GM21825 (cell line): Measurements from ENCODE around the gene BAZ2A.
"Not testable (repeated sequence)": the region's sequence is repeated elsewhere in the genome, so short reads cannot be mapped to it uniquely, and the experiment has no call there.

ENCODE experiments used
- ATAC-seq: cut with Tn5 transposase; IDR thresholded peaks from one replicate; pipeline ENCODE4 v1.9.1; 2021; ENCODE audit warnings: mild to moderate bottlenecking, moderate library complexity; ENCODE audit not compliant: unreplicated experiment

The BAZ2A gene

DNA sequence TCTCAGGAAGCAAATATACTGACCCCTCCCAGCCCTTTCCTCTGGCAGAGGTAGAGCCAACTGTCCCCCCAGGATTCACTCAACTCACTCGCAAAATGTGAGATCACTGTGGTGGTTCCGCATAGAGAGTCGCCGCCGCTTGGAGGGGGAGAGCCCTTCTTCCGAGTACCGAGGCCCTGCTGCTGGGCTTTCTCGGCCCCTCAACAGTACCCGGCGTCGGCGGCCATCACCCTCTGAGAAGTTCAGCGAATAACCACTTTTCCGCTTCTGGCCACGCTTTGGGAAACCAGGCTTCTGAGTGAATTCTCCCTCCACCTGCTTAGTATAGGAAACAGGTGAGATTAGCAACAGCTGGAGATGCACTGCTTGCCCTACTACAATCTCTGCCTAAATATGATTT lies 31.1 kb downstream of the BAZ2A start:
- no peak for ATAC-seq

DNA sequence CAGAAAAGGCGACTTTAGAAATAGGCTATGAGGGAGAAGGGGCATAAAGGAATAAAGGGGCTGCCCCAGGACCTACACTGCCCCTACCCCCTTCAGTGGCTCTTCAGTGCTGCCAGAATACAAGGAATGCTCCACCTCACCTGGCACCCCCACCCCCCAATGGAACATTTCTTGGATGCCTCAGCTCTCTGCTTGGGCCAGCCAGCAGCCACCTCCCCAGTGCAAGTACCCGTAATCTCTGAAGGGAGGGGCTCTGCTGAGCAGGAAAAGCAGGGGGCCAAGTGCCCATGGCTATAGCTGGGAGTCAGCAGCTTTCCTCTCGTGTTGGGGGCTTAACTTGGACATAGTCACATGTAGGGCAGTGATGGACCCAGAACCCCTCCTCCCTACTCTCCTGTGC lies 33.3 kb downstream of the BAZ2A start:
- ATAC-seq = no peak

DNA sequence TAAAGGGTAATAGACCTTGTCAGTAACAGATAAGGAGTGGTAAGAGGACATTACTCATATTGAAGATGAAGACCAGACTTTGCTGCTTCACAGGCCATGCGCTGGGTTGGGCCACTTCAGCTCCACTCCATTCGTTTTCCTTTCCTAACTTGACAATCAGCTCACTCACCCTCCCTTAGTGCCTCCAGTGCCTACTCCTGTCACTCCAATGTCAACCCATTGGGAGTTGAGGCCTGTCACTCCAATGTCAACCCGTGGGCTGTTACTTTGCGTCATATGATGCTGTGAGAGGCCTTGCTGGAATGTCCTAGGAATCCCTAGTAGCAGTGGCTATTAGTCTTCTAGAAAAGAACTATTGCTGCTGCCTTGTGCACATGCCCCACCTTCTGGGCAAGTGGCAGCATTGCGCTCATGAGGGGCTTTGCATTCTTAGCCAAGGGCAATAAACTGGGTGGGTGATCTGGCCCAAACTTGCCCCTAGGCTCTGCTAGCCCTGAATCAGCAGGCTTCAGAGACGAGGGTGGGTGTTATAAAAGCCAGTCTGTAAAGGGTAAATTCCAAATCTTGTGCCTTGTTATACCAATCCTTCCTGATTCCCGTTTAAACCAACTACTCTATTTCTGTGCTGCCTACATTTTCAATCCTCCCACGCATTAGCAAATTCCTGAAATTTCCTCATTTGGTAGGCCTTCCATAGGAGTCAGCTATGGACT lies 36.1 kb downstream of the BAZ2A start:
- no peak for ATAC-seq

DNA sequence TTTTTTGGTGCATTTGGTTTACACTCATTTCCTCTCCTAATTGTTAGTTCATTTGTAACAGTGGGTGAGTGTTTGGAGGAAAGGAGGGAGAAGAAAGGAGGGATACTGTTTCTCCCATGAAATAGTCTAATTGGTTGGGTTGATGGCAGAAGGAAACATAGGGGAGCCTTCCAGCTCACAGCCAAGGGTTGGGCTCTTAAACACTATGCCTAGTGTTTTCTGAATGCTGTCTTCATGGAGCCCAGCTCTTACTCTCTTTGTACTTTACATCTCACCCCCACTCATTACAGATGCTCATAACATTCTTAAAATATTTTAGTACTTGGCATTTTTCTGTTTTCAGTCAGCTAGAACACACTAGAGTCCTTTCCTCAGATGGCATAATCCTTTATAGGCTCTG lies 38.2 kb downstream of the BAZ2A start:
- no peak for ATAC-seq

DNA sequence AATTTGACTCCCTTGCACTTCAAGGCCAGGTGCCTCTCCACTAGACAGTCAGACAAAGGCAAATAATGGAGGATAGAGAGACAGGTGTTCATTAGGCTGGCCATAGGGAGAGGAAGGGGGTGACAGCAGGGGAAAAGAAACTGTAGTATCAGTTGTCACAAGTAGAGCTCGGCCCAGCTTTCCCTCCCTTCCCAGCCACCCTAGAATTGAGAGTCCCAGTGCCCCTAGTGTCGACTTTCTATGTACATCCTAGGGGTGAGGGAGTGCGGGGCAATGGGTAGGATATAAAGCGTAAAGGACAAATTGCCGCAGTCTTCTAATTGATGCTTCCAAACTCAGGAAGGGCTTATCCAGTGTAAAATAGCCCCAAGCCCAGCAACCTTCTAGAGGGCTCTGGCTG lies 39.0 kb downstream of the BAZ2A start:
- no peak for ATAC-seq

DNA sequence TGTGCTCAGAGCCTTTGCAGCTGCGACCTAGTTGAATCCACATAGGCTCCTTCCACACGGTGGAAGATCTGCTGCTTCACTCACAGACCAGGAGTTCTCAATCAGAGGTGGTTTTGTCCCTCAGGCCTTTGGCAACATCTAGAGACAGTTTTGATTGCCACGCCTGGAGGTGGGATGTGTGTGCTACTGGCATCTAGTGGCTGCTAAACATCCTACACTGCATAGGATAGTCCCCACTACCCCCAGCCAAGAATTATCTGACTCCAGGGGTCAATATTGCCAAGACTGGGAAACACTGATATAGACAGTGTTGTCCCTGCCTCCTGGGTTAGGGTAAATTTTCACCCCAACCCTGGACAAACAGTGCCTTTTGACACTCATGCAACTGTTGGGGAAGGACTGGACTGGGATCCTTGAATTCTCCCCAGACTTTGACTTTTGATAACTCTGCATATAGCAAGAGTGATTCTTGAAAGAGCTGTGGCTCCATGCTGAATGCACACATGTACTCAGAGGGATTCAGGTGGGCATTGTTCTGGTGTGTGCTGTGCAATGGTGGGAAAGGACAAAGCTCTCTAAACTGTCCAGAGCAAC lies 39.8 kb downstream of the BAZ2A start:
- no peak for ATAC-seq

DNA sequence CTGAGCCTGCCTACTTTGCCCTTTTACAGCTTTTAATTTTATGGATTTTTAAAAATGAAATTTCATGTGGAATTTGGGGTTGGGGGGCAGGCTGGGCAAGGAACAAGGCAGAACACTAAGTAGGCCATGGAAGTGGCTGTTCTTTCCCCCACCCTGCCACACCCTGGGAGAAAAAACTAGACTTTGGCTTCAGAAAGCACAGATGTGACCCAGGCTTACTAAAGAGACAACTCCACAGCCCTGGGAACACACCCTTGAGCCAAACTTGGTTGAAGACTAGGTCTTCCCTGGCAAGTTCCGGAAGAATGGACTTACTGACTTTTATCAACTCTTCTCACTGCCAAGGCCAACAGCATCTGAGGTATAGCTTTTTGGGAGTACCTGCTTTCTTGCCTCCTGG lies 40.3 kb downstream of the BAZ2A start:
- ATAC-seq = no peak

DNA sequence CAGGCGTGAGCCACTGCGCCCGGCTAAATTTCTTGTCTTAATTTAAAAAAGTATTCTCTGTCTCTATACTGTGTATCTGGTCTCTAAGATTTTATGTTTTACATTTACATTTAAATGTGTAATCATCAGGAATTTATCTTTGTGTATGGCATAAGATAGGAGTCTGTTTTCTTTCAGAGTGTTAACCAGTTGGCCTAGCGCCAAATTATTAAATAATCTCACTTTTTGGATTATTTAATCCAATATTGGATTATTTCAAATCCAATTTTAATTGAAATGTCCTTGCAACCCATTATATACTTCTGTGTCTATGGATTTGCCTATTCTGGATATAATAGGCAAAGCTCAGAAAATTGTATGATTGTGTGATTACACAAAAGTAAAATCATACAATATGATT lies 45.0 kb downstream of the BAZ2A start:
- ATAC-seq = no peak

DNA sequence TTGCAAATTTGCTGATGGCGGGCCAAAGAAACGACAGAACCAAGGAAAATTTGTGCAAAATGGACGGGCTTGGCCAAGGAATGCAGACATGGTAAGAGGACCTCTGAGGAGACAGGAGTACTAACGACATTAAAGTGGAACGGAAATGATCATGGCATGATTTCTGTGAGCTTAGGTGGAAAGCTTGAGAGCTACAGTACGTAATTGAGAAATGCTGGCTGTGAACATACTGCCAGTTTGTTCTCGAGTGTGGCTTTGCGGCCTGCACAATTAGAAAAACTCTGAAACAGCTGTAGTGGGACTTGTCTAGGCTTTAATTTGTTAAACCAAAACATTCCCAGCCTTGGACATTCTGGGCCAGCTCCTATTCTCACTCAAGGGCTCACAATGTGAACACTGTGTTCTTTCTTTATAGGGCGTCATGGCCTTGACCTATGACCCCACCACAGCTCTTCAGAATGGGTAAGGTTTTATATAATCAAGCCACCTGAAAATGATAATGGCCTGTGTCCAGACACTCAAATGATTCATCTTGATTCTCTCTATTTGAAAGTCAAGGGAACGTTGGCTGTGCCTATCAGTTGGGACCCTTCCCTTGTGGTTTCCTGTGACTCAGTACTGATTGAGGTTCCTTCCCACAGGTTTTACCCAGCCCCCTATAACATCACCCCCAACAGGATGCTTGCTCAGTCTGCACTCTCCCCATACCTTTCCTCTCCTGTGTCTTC lies 48.5 kb downstream of the BAZ2A start:
- ATAC-seq = no peak

DNA sequence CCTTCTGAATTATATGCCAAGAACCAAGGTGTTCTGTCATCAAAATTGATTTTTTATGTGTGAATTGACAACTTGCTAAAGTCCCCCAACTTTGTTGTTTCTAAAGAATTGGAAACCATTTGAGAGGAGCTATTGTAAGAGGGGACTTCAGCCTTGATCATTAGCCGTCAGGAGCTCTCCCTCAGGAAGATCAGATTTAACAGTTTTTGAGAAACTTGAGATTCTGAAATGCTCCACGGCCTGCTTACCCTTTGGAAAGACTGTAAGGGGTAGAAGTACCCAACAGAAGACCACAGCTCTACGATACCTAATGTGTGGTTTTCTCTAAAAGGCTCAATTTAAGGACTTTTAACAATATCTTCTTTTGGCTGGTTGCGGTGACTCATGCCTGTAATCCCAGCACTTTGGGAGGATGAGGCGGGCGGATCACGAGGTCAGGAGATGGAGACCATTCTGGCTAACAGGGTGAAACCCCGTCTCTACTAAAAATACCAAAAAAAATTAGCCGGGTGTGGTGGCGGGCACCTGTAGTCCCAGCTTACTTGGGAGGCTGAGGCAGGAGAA lies 51.1 kb downstream of the BAZ2A start:
- ATAC-seq = no peak

DNA sequence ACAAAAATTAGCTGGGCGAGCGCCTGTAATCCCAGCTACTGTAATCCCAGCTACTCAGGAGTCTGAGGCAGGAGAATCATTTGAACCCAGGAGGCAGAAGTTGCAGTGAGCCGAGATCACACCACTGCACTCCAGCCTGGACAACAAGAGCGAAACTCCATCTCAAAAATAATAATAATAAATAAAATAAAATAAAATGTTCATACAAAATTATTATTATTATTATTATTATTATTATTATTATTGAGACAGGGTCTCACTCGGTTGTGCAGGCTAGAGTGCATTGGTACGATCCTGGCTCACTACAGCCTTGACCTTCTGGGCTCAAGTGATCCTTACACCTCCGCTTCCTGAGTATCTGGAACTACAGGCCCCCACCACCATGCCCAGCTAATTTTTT lies 52.9 kb downstream of the BAZ2A start:
- ATAC-seq = not testable (repeated sequence)

DNA sequence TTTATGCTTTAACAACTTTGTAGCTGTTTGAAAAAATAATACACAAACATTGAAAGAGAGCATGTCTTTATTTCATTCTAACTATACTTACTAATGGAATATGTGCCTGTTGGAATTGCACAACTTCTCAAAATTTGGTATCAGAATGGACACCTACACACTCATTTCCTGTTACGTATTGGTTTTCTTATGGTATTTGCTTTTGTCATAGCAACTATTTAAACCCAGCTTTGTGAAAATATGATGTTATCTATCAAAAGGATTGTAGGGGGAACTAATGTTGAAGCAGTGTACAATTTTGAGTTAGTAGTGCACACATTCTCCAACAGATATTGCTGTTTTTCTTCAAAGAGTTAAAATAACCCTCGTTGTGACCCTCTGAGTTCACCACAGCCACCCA lies 55.9 kb downstream of the BAZ2A start:
- no peak for ATAC-seq

DNA sequence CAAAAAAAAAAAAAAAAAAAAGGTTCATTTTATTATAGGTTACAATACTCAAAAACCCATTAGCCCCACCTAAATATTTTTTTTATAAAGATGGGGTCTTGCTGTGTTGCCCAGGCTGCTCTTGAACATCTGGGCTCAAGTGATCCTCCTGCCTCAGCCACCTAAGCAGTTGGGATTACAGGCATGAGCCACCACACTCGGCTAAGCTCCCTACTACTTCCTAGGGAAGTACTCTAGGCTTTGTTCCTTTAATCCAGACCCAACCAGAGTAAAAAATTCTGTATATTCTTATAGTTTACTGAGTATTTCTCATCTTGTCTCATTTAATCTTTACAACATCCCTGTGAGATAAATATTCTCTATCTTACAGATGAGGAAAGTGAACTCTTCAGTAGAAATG lies 57.8 kb downstream of the BAZ2A start:
- no peak for ATAC-seq

DNA sequence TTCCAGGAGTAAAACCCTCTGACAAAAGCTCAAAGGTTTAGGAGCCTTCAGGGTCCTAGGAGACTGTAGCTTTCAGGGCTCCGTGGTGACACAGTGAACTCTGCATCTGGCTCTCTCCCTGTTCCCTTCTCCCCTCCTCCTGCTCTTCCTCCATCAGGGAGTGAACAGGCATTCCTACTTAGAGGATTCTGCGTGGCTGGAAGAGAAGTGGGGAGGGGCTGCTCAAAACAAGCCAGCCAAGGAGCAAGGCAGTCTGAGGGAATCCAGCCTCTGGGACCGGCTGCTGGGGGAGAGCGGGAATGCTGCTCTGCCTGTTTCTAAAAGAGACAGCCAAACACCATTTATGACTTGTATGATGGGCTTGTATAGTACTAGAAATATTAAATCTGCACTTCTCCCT lies 59.0 kb downstream of the BAZ2A start:
- no peak for ATAC-seq

DNA sequence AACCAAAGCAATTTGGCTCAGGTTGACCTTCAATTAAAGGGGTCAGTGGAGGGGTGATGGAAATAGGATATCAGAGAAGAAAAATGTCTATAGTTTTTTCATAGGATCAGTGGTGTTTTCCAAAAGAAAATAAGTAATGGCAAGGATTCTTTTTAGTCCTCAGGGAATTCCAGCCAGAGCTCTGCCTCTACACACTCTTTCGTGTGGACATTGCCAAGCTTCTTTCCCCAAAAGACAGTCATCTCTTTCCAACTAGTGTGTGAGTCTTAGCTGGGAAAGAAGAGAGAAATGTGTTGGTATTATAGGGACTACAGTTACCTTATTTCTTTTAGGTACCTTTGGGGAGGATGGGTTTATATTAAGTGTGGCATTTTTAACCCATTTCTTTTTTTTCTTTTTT lies 62.0 kb downstream of the BAZ2A start:
- ATAC-seq = no peak

DNA sequence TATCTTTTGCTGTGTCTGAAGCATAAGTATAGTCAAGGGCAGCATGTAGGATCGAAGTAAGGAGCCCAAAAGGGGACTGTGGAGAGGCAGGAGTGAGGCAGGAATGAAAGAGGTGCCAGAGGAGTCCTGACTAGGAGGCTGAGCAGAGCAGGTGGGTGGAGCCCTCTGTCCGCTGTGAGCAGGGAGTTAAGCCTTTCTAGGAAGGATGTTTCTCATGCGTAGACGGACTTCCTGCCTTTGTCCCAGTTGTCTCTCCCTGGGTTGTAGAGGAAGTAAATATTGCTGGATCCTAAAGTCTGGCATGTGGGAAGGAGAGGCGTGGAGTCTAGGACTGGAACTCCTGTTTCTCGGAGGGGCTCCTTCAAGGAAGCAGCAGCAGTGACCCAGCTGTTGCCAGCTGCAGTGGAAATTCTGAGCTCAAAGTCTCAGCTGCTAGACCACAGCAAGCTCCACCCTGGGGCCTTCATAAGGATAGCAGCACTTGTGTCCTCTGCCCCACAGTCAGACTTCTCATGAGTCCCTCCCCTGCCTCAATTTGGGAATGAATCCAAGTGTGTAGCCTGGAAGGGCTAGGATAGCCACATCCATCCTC lies 64.5 kb downstream of the BAZ2A start:
- peak; percentile 75 for ATAC-seq

DNA sequence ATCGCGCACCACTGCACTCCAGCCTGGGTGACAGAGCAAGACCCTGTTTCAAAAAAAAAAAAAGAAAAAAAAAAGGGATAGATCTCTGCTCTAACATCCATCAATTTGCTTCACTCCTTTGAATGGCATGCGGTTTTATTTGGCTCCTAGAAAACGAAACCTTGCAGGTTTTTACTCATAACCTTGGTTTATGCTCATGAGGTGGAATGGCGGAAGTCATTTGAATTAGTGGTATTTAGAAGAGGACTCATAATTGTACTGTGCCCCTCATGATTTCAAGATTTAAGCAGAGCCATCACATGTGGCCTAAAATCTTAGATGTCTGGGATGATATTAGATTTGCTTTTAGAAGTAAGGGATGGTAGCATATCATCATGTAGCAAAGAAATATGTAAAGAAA lies 79.1 kb downstream of the BAZ2A start:
- ATAC-seq = no peak

DNA sequence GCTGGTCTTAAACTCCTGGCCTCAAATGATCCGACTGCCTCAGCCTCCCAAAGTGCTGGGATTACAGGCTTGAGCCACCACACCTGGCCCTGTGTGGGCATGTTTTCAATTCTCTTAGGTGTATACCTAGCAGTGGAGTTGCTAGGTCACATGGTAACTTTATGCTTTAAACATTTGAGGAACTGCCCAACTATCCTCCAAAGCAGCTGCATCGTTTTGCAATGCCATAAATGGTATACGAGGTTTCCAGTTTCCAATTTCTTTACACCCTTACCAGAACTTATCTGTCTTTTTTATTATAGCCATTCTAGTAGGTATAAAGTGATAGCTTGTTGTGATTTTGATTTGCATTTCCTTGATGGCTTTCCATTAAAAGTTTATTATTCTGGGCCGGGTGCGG lies 83.4 kb downstream of the BAZ2A start:
- no peak for ATAC-seq
